Activated CD8-positive, alpha-beta memory T cell treated with anti-CD3 and anti-CD28 coated beads, Interleukin-2, amount 50 U/mL, for 24 hours (primary cell): ENCODE measurements around the gene VAT1L.
"Not testable (repeated sequence)": the region's sequence is repeated elsewhere in the genome, so short reads cannot be mapped to it uniquely, and the experiment has no call there.

ENCODE experiments used
- DNase-seq: peaks from one replicate; pipeline ENCODE4 v3.0.0-alpha.2; 2020; ENCODE audit errors: extremely low read depth

The VAT1L gene

GRCh38 chr16:77955127-77955526 is 166.8 kb downstream of the VAT1L start:
- no peak for DNase-seq

DNA sequence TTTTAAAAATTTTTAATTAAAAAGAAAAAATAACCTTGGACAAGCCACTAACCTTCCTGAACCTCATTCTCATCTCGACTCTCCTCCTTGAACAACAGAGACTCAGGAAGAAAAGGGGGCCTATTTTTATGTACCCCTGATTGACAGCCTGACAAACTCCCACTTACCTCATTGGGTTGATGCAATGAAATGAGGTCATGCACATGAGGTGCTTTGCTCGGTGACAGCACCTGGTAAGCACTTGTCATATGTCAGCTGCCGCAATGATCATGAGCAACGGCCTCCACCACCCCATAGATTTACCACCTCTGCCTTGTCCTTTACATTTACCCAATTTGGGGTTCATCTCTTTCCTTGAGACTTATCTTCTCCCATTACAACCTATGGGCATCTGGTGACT is 167.9 kb downstream of the VAT1L start:
- no peak for DNase-seq

- no peak for DNase-seq
These were observed 172.4 kb downstream of the VAT1L start for GRCh38 chr16:77960766-77961165.

GRCh38 chr16:77961814-77962213 is 173.4 kb downstream of the VAT1L start:
- DNase-seq: no peak

DNA sequence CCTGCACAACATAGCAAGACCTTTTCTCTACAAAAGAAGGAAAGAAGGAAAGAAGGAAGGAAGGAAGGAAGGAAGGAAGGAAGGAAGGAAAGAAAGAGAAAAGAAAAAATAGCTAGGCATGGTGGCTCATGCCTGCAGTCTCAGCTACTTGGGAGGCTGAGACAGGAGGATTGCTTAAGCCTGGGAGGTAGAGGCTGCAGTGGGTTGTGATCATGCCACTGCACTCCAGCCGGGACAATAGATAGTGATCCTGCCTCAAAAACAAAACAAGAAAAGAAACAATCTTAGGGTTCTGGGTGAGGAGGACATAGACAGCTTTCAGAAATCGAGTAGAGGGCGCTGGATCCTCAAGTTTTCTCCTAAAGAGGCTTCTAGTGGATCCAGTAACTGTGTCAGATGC is 174.3 kb downstream of the VAT1L start:
- DNase-seq: no peak

GRCh38 chr16:77963185-77964044 is 175.1 kb downstream of the VAT1L start:
- DNase-seq: no peak

GRCh38 chr16:77965346-77965745 is 177.0 kb downstream of the VAT1L start:
- DNase-seq: no peak

DNA sequence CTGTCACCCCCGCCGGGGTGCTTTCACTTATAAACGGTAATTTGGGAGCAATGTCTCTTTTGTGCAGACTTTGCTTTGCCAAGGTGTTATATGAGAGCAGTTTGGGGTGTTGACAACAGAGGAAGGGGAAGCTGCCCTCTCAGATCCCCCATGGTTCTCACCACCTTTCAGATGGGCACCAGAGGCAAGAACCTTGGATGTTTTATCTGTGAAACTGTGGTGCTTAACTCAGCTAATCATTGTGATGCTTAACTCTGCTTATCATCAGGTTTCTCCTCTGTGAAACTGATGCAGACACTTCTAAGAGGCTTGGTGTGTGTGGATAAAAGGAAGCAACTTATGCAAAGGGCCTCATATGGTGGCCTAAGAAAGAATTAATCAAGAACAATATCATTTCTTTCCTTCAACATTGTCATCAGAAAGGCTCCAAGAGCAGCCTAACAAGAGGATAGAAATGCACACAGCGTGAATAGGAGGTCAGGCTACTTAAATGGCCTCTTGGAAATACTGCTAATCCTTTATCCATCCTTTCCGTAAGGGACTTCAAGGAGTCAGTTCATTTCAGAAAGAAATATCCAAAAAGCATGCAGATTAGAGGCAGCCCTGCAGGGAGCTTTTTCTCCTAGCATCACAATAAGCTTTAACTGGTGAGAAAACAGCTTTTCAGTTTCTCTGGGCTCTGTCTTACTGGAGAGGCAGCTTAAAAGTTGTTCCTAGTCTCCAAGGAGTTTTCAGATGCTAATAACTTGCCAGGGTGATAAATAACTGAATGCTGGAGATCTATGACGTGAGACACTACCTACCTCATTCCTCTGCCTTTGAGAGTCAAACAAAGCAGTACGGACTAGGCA is 178.9 kb downstream of the VAT1L start:
- no peak for DNase-seq

- DNase-seq: no peak
These were observed 181.5 kb downstream of the VAT1L start for GRCh38 chr16:77969861-77970260.

GRCh38 chr16:77970371-77970770 is 182.0 kb downstream of the VAT1L start:
- DNase-seq: no peak

- peak; percentile 55 for DNase-seq
These were observed 183.1 kb downstream of the VAT1L start for GRCh38 chr16:77971306-77972061.

DNA sequence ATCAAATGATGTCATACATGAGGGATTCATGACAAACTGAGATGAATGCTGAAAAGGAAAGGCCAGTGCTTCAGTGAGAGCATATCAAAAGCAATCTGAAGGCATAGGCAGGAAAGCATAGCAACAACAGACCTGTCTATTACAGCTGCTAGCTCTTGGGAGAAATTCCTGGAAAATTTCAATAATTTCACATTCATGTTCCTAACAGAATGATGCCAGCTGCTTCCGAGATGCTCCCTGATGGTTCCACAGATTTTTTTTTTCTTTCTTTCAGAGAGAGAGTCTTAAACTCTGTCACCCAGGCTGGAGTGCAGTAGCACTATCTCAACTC is 183.7 kb downstream of the VAT1L start:
- no peak for DNase-seq

GRCh38 chr16:77974883-77975282 is 186.5 kb downstream of the VAT1L start:
- DNase-seq: no peak

GRCh38 chr16:77975942-77976341 is 187.6 kb downstream of the VAT1L start:
- no peak for DNase-seq

- no peak for DNase-seq
These were observed 189.0 kb downstream of the VAT1L start for GRCh38 chr16:77977339-77977738.

GRCh38 chr16:77985111-77985510 is 196.7 kb downstream of the VAT1L start:
- no peak for DNase-seq

- no peak for DNase-seq
These were observed 197.8 kb downstream of the VAT1L start for GRCh38 chr16:77986011-77986740.

DNA sequence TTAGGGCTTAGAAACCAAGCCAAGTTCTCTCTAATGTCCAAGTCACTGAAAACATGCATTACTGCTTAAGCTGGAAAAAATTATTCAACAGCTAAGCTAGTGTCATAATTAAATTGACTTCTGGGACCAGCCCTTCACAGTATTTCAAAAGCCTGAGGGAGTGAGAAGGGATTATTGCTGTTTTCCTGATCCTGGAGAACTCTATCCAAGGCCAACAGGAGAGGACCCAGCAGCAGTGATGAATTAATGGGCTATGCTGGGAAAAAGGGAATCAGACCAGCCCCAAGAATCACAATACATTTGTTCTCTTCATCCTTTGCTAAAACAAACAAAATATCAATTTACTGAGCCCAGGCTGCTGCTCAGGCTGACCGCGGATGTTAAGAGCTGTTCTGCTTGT is 199.4 kb downstream of the VAT1L start:
- no peak for DNase-seq

GRCh38 chr16:77989846-77990245 is 201.5 kb downstream of the VAT1L start:
- DNase-seq: no peak

GRCh38 chr16:77991701-77992100 is 203.3 kb downstream of the VAT1L start:
- DNase-seq: no peak

GRCh38 chr16:77992381-77992780 is 204.0 kb downstream of the VAT1L start:
- DNase-seq: not testable (repeated sequence)
